Neuron (in vitro differentiated cells): Measurements from ENCODE around the gene CAMKMT.

Source experiments
- H2AFZ ChIP-seq: one replicate; pipeline ENCODE4 v1.6.1; 2013; ENCODE audit warnings: low read depth, mild to moderate bottlenecking, inconsistent platforms, low read length, moderate library complexity
- H3K27me3 ChIP-seq: one replicate; pipeline ENCODE4 v1.6.1; 2013; ENCODE audit warnings: low read length; ENCODE audit not compliant: insufficient read depth
- H3K36me3 ChIP-seq: one replicate; pipeline ENCODE4 v1.6.1; 2013; ENCODE audit warnings: low read length; ENCODE audit not compliant: insufficient read depth
- H3K4me1 ChIP-seq: one replicate; pipeline ENCODE4 v1.6.1; 2013; ENCODE audit warnings: low read length; ENCODE audit not compliant: insufficient read depth
- H3K4me3 ChIP-seq: 2 replicates; pipeline ENCODE4 v1.5.1; 2013; ENCODE audit warnings: mild to moderate bottlenecking, low read length, moderate library complexity
- H3K9me3 ChIP-seq: one replicate; pipeline ENCODE4 v1.6.1; 2013; ENCODE audit warnings: low read length

Gene CAMKMT

GRCh38 chr2:44559108-44559507 lies 197.4 kb downstream of the CAMKMT start:
- peaks cover 4% of the 10 kb centered on the region for H3K4me1 ChIP-seq
- H3K27me3 ChIP-seq, result no peaks in the 10 kb centered on the region
- H3K36me3 ChIP-seq, result no peaks in the 10 kb centered on the region
- no peak overlapping the region for H2AFZ ChIP-seq
- H3K4me3 ChIP-seq, result no peak overlapping the region
- no peaks in the 10 kb centered on the region for H3K9me3 ChIP-seq

DNA sequence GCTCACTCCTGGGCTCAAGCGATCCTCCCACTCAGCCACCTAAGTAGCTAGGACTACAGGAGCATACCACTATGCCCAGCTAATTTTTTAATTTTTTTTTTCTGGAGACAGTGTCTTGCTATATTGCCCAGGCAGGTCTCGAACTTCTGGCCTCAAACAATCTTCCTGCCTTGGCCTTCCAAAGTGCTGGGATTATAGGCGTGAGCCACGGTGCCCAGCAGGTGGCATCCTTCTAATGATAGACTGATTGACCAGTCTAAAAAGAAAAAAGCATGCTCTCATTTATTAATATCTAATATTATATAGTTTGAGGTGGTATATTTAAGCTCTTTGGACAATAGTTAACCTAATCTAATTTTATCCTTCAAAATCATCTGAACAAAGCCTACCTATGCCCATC lies 198.6 kb downstream of the CAMKMT start:
- H3K27me3 ChIP-seq, result no peaks in the 10 kb centered on the region
- no peak overlapping the region for H2AFZ ChIP-seq
- no peaks in the 10 kb centered on the region for H3K9me3 ChIP-seq
- H3K4me3 ChIP-seq, result no peak overlapping the region
- peaks cover 4% of the 10 kb centered on the region for H3K4me1 ChIP-seq
- H3K36me3 ChIP-seq, result no peaks in the 10 kb centered on the region

GRCh38 chr2:44560941-44561340 lies 199.2 kb downstream of the CAMKMT start:
- Histone ChIP-seq H3K9me3 (no peaks in the 10 kb centered on the region), H3K4me1 (no peaks in the 10 kb centered on the region), H2AFZ (no peak overlapping the region), H3K36me3 (no peaks in the 10 kb centered on the region), H3K4me3 (no peak overlapping the region), H3K27me3 (no peaks in the 10 kb centered on the region)

GRCh38 chr2:44562737-44563136 lies 201.0 kb downstream of the CAMKMT start:
- Histone ChIP-seq H3K36me3 (no peaks in the 10 kb centered on the region), H3K4me1 (peaks cover 4% of the 10 kb centered on the region), H3K4me3 (no peak overlapping the region), H3K9me3 (no peaks in the 10 kb centered on the region), H3K27me3 (no peaks in the 10 kb centered on the region), H2AFZ (no peak overlapping the region)

GRCh38 chr2:44564752-44565151 lies 203.0 kb downstream of the CAMKMT start:
- H2AFZ ChIP-seq, result no peak overlapping the region
- no peaks in the 10 kb centered on the region for H3K27me3 ChIP-seq
- no peaks in the 10 kb centered on the region for H3K9me3 ChIP-seq
- no peaks in the 10 kb centered on the region for H3K36me3 ChIP-seq
- H3K4me1 ChIP-seq, result peaks cover 4% of the 10 kb centered on the region
- no peak overlapping the region for H3K4me3 ChIP-seq

- Histone ChIP-seq H3K27me3 (no peaks in the 10 kb centered on the region), H3K4me3 (no peak overlapping the region), H3K36me3 (no peaks in the 10 kb centered on the region)
These were observed 204.3 kb downstream of the CAMKMT start for GRCh38 chr2:44566059-44566458.

GRCh38 chr2:44569491-44569890 lies 207.7 kb downstream of the CAMKMT start:
- H3K4me1 ChIP-seq, result peaks cover 4% of the 10 kb centered on the region
- H3K9me3 ChIP-seq, result no peaks in the 10 kb centered on the region
- no peaks in the 10 kb centered on the region for H3K27me3 ChIP-seq
- no peaks in the 10 kb centered on the region for H3K36me3 ChIP-seq
- no peak overlapping the region for H3K4me3 ChIP-seq
- H2AFZ ChIP-seq, result no peak overlapping the region

More at GRCh38 chr2:44566059-44566458, 204.3 kb downstream of the CAMKMT start:
- Histone ChIP-seq H3K4me1 (peaks cover 4% of the 10 kb centered on the region), H3K9me3 (no peaks in the 10 kb centered on the region), H2AFZ (no peak overlapping the region)

DNA sequence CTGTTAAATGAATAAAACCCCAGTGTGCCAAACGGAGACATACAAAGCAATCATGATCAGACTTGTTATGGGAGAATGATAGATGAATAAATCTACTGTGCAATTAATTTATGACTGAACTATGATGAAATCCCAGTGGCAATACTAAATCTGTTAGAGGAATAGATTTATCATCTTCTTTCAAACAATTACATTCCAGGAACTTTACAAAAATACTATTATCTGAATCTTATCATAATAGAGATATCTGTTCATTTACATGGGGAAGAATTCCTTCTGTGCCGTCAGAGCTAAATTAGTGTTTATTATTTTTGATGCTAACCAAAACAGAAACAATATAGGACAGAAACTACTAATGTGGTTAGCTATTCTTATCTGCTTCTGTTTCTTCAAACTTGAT lies 208.5 kb downstream of the CAMKMT start:
- Histone ChIP-seq H3K4me3 (no peak overlapping the region), H3K27me3 (no peaks in the 10 kb centered on the region), H3K4me1 (peaks cover 4% of the 10 kb centered on the region), H3K9me3 (no peaks in the 10 kb centered on the region), H3K36me3 (no peaks in the 10 kb centered on the region), H2AFZ (no peak overlapping the region)

DNA sequence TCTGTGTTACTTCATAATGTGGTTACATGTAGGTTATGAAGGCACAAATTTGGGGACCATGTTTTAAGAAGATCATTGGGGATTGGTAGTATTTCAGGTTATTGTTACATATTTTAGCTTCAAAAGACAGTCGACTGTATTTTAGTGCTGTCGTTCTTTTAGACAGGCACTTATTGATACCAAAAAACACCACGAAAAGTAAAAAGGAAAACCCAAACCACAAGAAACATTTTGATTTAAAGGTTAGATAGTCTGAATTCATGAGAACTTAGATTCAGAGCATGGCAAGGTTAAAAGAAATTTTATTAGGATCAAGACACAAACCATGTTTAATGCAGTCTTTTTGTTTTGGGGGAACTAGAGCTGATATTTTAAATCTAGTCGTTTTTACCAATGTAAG lies 209.0 kb downstream of the CAMKMT start:
- peaks cover 4% of the 10 kb centered on the region for H3K4me1 ChIP-seq
- H3K27me3 ChIP-seq, result no peaks in the 10 kb centered on the region
- H3K4me3 ChIP-seq, result no peak overlapping the region
- H3K9me3 ChIP-seq, result no peaks in the 10 kb centered on the region
- no peak overlapping the region for H2AFZ ChIP-seq
- no peaks in the 10 kb centered on the region for H3K36me3 ChIP-seq

DNA sequence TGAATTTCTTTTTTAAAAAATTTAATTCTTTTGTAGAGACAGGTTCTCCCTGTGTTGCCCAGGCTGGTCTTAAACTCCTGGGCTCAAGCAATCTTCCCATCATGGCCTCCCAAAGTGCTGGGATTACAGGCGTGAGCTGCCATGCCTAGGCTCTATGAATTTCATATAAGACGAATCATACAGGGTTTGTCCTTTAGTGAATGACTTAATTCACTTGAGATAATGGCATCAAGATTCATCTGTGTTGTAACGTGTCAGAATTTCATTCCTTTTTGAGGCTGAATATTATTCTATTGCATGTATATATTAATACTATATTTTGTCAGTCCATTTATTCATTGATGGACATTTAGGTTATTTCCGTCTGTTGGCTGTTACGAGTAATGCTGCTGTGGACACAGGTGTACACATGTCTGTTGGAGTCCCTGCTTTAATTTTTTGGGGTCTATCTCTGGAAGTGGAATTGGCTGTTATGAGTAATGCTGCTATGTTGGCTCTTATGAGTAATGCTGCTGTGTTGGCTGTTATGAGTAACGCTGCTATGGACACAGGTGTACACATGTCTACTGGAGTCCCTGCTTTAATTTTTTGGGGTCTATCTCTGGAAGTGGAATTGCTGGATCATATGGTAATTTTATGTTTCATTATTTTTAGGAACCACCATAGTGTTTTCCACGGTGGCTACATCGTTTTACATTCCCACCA lies 210.6 kb downstream of the CAMKMT start:
- Histone ChIP-seq H3K36me3 (no peaks in the 10 kb centered on the region), H2AFZ (no peak overlapping the region), H3K9me3 (no peaks in the 10 kb centered on the region), H3K4me1 (no peaks in the 10 kb centered on the region), H3K27me3 (no peaks in the 10 kb centered on the region), H3K4me3 (no peak overlapping the region)

- Histone ChIP-seq H2AFZ (no peak overlapping the region), H3K9me3 (no peaks in the 10 kb centered on the region), H3K4me3 (no peak overlapping the region), H3K36me3 (no peaks in the 10 kb centered on the region), H3K4me1 (no peaks in the 10 kb centered on the region), H3K27me3 (no peaks in the 10 kb centered on the region)
These were observed 212.2 kb downstream of the CAMKMT start for GRCh38 chr2:44573996-44574395.

DNA sequence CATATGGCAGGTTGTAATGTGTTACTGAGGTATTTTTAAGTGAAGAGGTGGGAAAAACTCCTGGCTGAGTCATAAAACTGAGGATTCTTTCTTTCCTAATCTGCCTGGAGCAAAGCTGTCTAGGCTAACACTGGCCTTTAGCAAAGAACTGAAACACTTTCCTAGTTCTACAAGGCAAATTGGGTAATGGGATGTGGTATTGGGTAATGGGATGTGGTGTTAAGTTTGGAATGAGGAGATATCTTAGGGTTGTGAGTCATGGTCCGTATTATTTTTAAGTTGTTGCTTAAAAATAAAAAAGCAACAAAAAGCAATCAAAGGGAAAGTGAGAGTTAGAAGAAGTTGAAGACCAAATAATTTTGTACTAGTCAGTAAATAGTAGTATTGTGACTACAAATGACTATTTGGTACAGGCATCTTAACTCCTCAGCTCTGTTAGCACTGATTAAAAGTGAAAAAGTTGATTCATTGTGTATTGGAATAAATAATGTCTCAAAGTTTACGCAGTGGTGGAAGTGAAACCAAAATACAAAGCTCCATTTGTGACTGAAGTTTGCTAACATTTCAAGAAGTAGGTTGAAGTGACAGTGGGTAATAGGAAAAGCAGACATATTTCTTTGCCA lies 216.8 kb downstream of the CAMKMT start:
- no peak overlapping the region for H3K4me3 ChIP-seq

GRCh38 chr2:44579115-44579836 lies 217.5 kb downstream of the CAMKMT start:
- H3K4me3 ChIP-seq, result no peak overlapping the region

More for the DNA sequence above, 216.8 kb downstream of the CAMKMT start:
- H2AFZ ChIP-seq, result no peak overlapping the region
- no peaks in the 10 kb centered on the region for H3K4me1 ChIP-seq
- no peaks in the 10 kb centered on the region for H3K36me3 ChIP-seq
- H3K9me3 ChIP-seq, result no peaks in the 10 kb centered on the region
- H3K27me3 ChIP-seq, result no peaks in the 10 kb centered on the region

More at GRCh38 chr2:44579115-44579836, 217.5 kb downstream of the CAMKMT start:
- Histone ChIP-seq H3K9me3 (no peaks in the 10 kb centered on the region), H3K36me3 (no peaks in the 10 kb centered on the region), H2AFZ (no peak overlapping the region), H3K4me1 (no peaks in the 10 kb centered on the region), H3K27me3 (no peaks in the 10 kb centered on the region)
